SK-N-SH treated with all-trans-retinoic acid at 6 μM for 48 hours (cell line): Measurements from ENCODE around the gene ORAI1.

Experiments
- CSDC2 ChIP-seq: fragments of 250-450 bp; sonication (Bioruptor Pico); IDR thresholded peaks from 2 replicates; pipeline ENCODE4 v1.5.0; 2020; ENCODE audit warnings: mild to moderate bottlenecking, moderate library complexity
- SNAI2 ChIP-seq: fragments of 250-450 bp; sonication (Bioruptor Pico); IDR thresholded peaks from 2 replicates; pipeline ENCODE4 v1.5.0; 2020; ENCODE audit warnings: mild to moderate bottlenecking, moderate library complexity
- ZFP3 ChIP-seq: fragments of 250-450 bp; sonication (Bioruptor Pico); IDR thresholded peaks from 2 replicates; pipeline ENCODE4 v1.5.0; 2020; ENCODE audit warnings: mild to moderate bottlenecking, moderate library complexity
- ZFP30 ChIP-seq: fragments of 450-650 bp; formaldehyde crosslinking; IDR thresholded peaks from 2 replicates; pipeline ENCODE4 v1.5.0; 2022; ENCODE audit warnings: mild to moderate bottlenecking, moderate library complexity
- ZNF8 ChIP-seq: fragments of 450-650 bp; formaldehyde crosslinking; IDR thresholded peaks from 2 replicates; pipeline ENCODE4 v1.5.0; 2020; ENCODE audit warnings: mild to moderate bottlenecking, moderate library complexity

DNA sequence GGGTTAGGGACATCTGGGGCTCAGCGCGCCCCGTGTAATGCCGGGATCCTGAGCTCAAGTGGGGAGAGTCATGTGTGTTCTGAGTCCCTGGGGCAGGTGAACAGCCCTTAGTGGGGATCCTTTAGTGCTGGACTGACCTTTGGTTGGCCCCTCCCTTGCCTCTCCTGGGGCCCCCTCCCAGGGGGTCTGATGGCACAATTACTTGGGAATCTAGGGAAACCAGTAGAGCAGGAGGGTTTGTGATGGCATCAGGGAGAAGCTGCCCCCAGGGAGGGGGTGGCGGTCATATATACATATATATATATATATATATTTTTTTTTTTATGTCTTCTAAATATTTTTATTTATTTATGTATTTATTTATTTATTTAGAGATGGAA, 43.2 kb downstream of the ORAI1 start, which contains the start of gene MORN3:
- TF ChIP-seq ZFP30 (CRISPR knock-in tag) = no peak
- TF ChIP-seq ZFP3 (CRISPR knock-in tag) = no peak
- TF ChIP-seq SNAI2 = no peak
- TF ChIP-seq CSDC2 (CRISPR knock-in tag) = no peak
- no peak for TF ChIP-seq ZNF8 (CRISPR knock-in tag)
